H1 (cell line): ENCODE data around the gene HCAR2. TPM values are rescaled to one million over a fixed set of nuclear protein-coding genes. Genes with fewer than 3 reads are reported as not detected.

Experiments used
- CTCF ChIA-PET: fragments of 300-600 bp; sonication (Branson Sonifier 250); formaldehyde crosslinking; loops from one replicate; lab custom pipeline; 2021; ENCODE audit not compliant: partially characterized antibody; lab: Charles Lee
- POLR2A ChIA-PET: fragments of 300-600 bp; sonication (Branson Sonifier 250); formaldehyde crosslinking; loops from one replicate; lab custom pipeline; 2021; ENCODE audit warnings: inconsistent platforms; ENCODE audit not compliant: partially characterized antibody; lab: Charles Lee
- DNase-seq, 2 experiments: peaks; one replicate each; pipeline versions ENCODE4 v3.0.0 to v3.0.0-alpha.2; 2010 to 2022; ENCODE audit warnings: low spot score in 2 of 2, low read depth in 1 of 2, mixed read lengths in 1 of 2
- FAIRE-seq: peaks from 2 replicates; lab custom pipeline; 2011; peaks lifted over from hg19 to GRCh38; lab: Jason Lieb, UNC
- H2AFZ ChIP-seq: 2 replicates; pipeline ENCODE4 v1.8.1; 2012; ENCODE audit warnings: low read length, inconsistent platforms
- H2AK5ac ChIP-seq: 2 replicates; pipeline ENCODE4 v1.6.1; 2013; ENCODE audit warnings: low read depth, low read length
- H2BK120ac ChIP-seq: replicated peaks from 2 replicates; pipeline ENCODE3; 2013; ENCODE audit warnings: low read depth, low read length, inconsistent platforms
- H2BK12ac ChIP-seq: 2 replicates; pipeline ENCODE4 v1.6.1; 2013; ENCODE audit warnings: low read depth, low read length
- H2BK15ac ChIP-seq: 2 replicates; pipeline ENCODE4 v1.6.1; 2013; ENCODE audit warnings: low read length
- H2BK20ac ChIP-seq: 2 replicates; pipeline ENCODE4 v1.6.1; 2013; ENCODE audit warnings: low read length
- H2BK5ac ChIP-seq: 2 replicates; pipeline ENCODE4 v1.6.1; 2013; ENCODE audit warnings: low read depth, low read length
- H3K14ac ChIP-seq: 2 replicates; pipeline ENCODE4 v1.6.1; 2013; ENCODE audit warnings: inconsistent platforms; ENCODE audit not compliant: insufficient read length
- H3K18ac ChIP-seq: 2 replicates; pipeline ENCODE4 v1.6.1; 2013; ENCODE audit warnings: low read length; ENCODE audit errors: extremely low read depth
- H3K23ac ChIP-seq: 2 replicates; pipeline ENCODE4 v1.6.1; 2013; ENCODE audit warnings: inconsistent platforms; ENCODE audit not compliant: insufficient read length
- H3K23me2 ChIP-seq: 2 replicates; pipeline ENCODE4 v1.6.1; 2013; ENCODE audit warnings: low read depth, low read length
- H3K27ac ChIP-seq: 2 replicates; pipeline ENCODE4 v1.6.1; 2011; ENCODE audit warnings: low read depth, low read length, inconsistent platforms
- H3K27me3 ChIP-seq, 4 experiments: replicated peaks in 1 of 4; 1 replicate in 1 of 4; 2 replicates in 3 of 4; pipeline versions ENCODE4 v1.6.1 to v1.8.1; 2011 to 2013; ENCODE audit warnings: low read length in 3 of 4, mild to moderate bottlenecking in 3 of 4, inconsistent platforms in 2 of 4, mixed read lengths in 2 of 4, moderate library complexity in 1 of 4; ENCODE audit not compliant: control insufficient read depth in 3 of 4, insufficient read depth in 3 of 4; ENCODE audit errors: extremely low read depth in 1 of 4
- H3K36me3 ChIP-seq, 4 experiments: 2 replicates each; pipeline versions ENCODE4 v1.6.1 to v1.8.1; 2011 to 2013; ENCODE audit warnings: mild to moderate bottlenecking in 4 of 4, low read length in 3 of 4, moderate library complexity in 2 of 4, control low read depth in 1 of 4, inconsistent platforms in 1 of 4; ENCODE audit not compliant: insufficient read depth in 4 of 4, control insufficient read depth in 2 of 4
- H3K4ac ChIP-seq: replicated peaks from 2 replicates; pipeline ENCODE3; 2013; ENCODE audit warnings: low read length, low read depth, mixed read lengths, inconsistent platforms; ENCODE audit not compliant: insufficient read length
- H3K4me1 ChIP-seq, 4 experiments: replicated peaks in 1 of 4; 1 replicate in 1 of 4; 2 replicates in 3 of 4; pipeline versions ENCODE4 v1.6.1 to v1.8.1; 2011 to 2013; ENCODE audit warnings: low read length in 3 of 4, inconsistent platforms in 2 of 4, mixed read lengths in 1 of 4; ENCODE audit not compliant: insufficient read depth in 4 of 4, control insufficient read depth in 3 of 4
- H3K4me2 ChIP-seq, 2 experiments: 2 replicates each; pipeline versions ENCODE4 v1.6.1 to v1.8.1; 2011 to 2013; ENCODE audit warnings: low read depth in 2 of 2, low read length in 2 of 2, control low read depth in 1 of 2, inconsistent platforms in 1 of 2, mild to moderate bottlenecking in 1 of 2; ENCODE audit not compliant: insufficient read depth in 1 of 2
- H3K4me3 ChIP-seq, 4 experiments: fragments of 200-600, 300-600 bp in 1 of 4; sonication (generic), shearing (Covaris generic), sonication (Bioruptor Twin) in 1 of 4; 2 replicates each; pipeline versions ENCODE4 v1.5.1 to v1.8.1; 2011 to 2016; ENCODE audit warnings: low read length in 4 of 4, low read depth in 3 of 4, control low read depth in 2 of 4, inconsistent platforms in 2 of 4, mild to moderate bottlenecking in 2 of 4, mixed read lengths in 1 of 4, moderate library complexity in 1 of 4; ENCODE audit not compliant: insufficient read depth in 2 of 4; ENCODE audit errors: extremely low read depth in 1 of 4
- H3K56ac ChIP-seq: replicated peaks from 2 replicates; pipeline ENCODE3; 2013; ENCODE audit warnings: low read depth, mild to moderate bottlenecking, mixed read lengths, low read length, inconsistent platforms; ENCODE audit not compliant: insufficient read length
- H3K79me1 ChIP-seq: 2 replicates; pipeline ENCODE4 v1.6.1; 2013; ENCODE audit warnings: low read depth, low read length, control low read depth
- H3K79me2 ChIP-seq, 2 experiments: 2 replicates each; pipeline versions ENCODE4 v1.6.1 to v1.8.1; 2012 to 2013; ENCODE audit warnings: low read length in 2 of 2, mild to moderate bottlenecking in 2 of 2, inconsistent platforms in 1 of 2; ENCODE audit not compliant: insufficient read depth in 2 of 2, control insufficient read depth in 1 of 2
- H3K9ac ChIP-seq, 4 experiments: replicated peaks in 1 of 4; 1 replicate in 1 of 4; 2 replicates in 3 of 4; pipeline versions ENCODE4 v1.6.1 to v1.8.1; 2011 to 2013; ENCODE audit warnings: low read depth in 3 of 4, low read length in 3 of 4, control low read depth in 2 of 4, mild to moderate bottlenecking in 2 of 4, moderate library complexity in 2 of 4, inconsistent platforms in 1 of 4; ENCODE audit errors: extremely low read depth in 1 of 4
- H3K9me3 ChIP-seq, 2 experiments: 2 replicates each; pipeline versions ENCODE4 v1.6.1 to v1.8.1; 2012 to 2013; ENCODE audit warnings: mild to moderate bottlenecking in 2 of 2, moderate library complexity in 2 of 2, control low read depth in 1 of 2, inconsistent platforms in 1 of 2, low read depth in 1 of 2, low read length in 1 of 2, mixed read lengths in 1 of 2; ENCODE audit not compliant: insufficient read depth in 2 of 2
- H4K20me1 ChIP-seq, 2 experiments: replicated peaks in 1 of 2; 2 replicates each; pipeline versions ENCODE3 to v1.8.1; 2011 to 2013; ENCODE audit warnings: inconsistent platforms in 2 of 2, low read length in 2 of 2, mild to moderate bottlenecking in 1 of 2; ENCODE audit not compliant: insufficient read depth in 2 of 2, control insufficient read depth in 1 of 2
- H4K5ac ChIP-seq: 2 replicates; pipeline ENCODE4 v1.6.1; 2013; ENCODE audit warnings: low read length, low read depth, mixed read lengths, inconsistent platforms; ENCODE audit not compliant: insufficient read length
- H4K8ac ChIP-seq: 2 replicates; pipeline ENCODE4 v1.8.0; 2013; ENCODE audit warnings: mild to moderate bottlenecking, moderate library complexity, low read length, inconsistent platforms; ENCODE audit not compliant: insufficient read depth; ENCODE audit errors: extremely low read depth
- H4K91ac ChIP-seq: replicated peaks from 2 replicates; pipeline ENCODE3; 2013; ENCODE audit warnings: low read length, mixed read lengths, inconsistent platforms; ENCODE audit not compliant: insufficient read length
- BRCA1 ChIP-seq: IDR thresholded peaks from 2 replicates; pipeline ENCODE4 v1.6.1; 2012; ENCODE audit warnings: low read depth, low read length, improper control_type of control experiment
- CEBPB ChIP-seq: IDR thresholded peaks from 2 replicates; pipeline ENCODE4 v1.6.1; 2012; ENCODE audit warnings: low read depth, low read length
- FOSL1 ChIP-seq: IDR thresholded peaks from 2 replicates; pipeline ENCODE4 v1.6.1; 2011; ENCODE audit warnings: mild to moderate bottlenecking, low read depth, low read length, moderate library complexity; ENCODE audit not compliant: insufficient read depth
- GTF2F1 ChIP-seq: IDR thresholded peaks from 2 replicates; pipeline ENCODE4 v1.6.1; 2012; ENCODE audit warnings: low read depth, low read length, improper control_type of control experiment, borderline replicate concordance
- MAFK ChIP-seq: IDR thresholded peaks from 2 replicates; pipeline ENCODE4 v1.6.1; 2012; ENCODE audit warnings: low read depth, mild to moderate bottlenecking, improper control_type of control experiment, low read length
- PHF8 ChIP-seq: fragments of 200-600 bp; sonication (generic); conservative IDR thresholded peaks from 2 replicates; pipeline ENCODE4 v1.7.1; 2012; ENCODE audit warnings: low read depth, mild to moderate bottlenecking, inconsistent platforms, low read length, moderate library complexity
- POLR2A ChIP-seq, 2 experiments: IDR thresholded peaks; 1 replicate in 1 of 2; 2 replicates in 1 of 2; pipeline ENCODE4 v1.6.1; 2011; ENCODE audit warnings: low read depth in 2 of 2, low read length in 2 of 2, mild to moderate bottlenecking in 2 of 2; ENCODE audit errors: control extremely low read depth in 1 of 2
- RBBP5 ChIP-seq: IDR thresholded peaks from 2 replicates; pipeline ENCODE4 v1.7.1; 2012; ENCODE audit warnings: low read depth, mild to moderate bottlenecking, inconsistent platforms, low read length, moderate library complexity, borderline replicate concordance
- RNF2 ChIP-seq: fragments of 200-900, 300-1000 bp; sonication (generic); IDR thresholded peaks from 2 replicates; pipeline ENCODE4 v1.7.1; 2016; ENCODE audit warnings: borderline replicate concordance, low read depth, mild to moderate bottlenecking, antibody characterized with exemption, low read length; ENCODE audit not compliant: poor library complexity, severe bottlenecking; ENCODE audit errors: missing control alignments
- RXRA ChIP-seq: IDR thresholded peaks from 2 replicates; pipeline ENCODE4 v1.6.1; 2011; ENCODE audit warnings: low read depth, mild to moderate bottlenecking, low read length, moderate library complexity; ENCODE audit not compliant: insufficient read depth
- SP2 ChIP-seq: IDR thresholded peaks from 2 replicates; pipeline ENCODE4 v1.6.1; 2012; ENCODE audit warnings: mild to moderate bottlenecking, low read length, inconsistent platforms
- TAF1 ChIP-seq: IDR thresholded peaks from 2 replicates; pipeline ENCODE4 v1.6.1; 2011; ENCODE audit warnings: mild to moderate bottlenecking, low read depth, low read length
- TAF7 ChIP-seq: optimal IDR thresholded peaks from 2 replicates; pipeline ENCODE3; 2011; ENCODE audit warnings: low read depth, mild to moderate bottlenecking, inconsistent platforms, low read length, moderate library complexity, borderline replicate concordance
- TCF12 ChIP-seq: IDR thresholded peaks from 2 replicates; pipeline ENCODE4 v1.6.1; 2011; ENCODE audit warnings: low read depth, mild to moderate bottlenecking, low read length
- WGBS, 2 experiments: shearing (Covaris generic) in 1 of 2; methylation state at CpG; one replicate each; pipeline versions ENCODE4 v1.1.6 to v1.1.7; 2013 to 2015; ENCODE audit warnings: low lambda C conversion rate in 2 of 2, mixed read lengths in 2 of 2, inconsistent platforms in 1 of 2, low coverage in 1 of 2, missing lambda C conversion rate in 1 of 2; ENCODE audit not compliant: insufficient replicate concordance in 2 of 2, insufficient coverage in 1 of 2, insufficient read length in 1 of 2; ENCODE audit errors: extremely low coverage in 1 of 2, missing lambda C conversion rate in 1 of 2; 5-methylcytosine and 5-hydroxymethylcytosine counted together
- polyA plus RNA-seq, 7 experiments: library from polyadenylated mRNA; depleted of rRNA in 3 of 7; stranded (reverse) in 5 of 7; unstranded in 2 of 7; fragments of >200 nt in 5 of 7; fragments of 200-250 nt in 2 of 7; gene quantifications; 1 replicate in 5 of 7; 2 replicates in 1 of 7; 4 replicates in 1 of 7; pipeline versions ENCODE4 v1.2.1 to v1.2.3, GENCODE V29; 2011 to 2013; ENCODE audit warnings: missing spikeins in 2 of 7, mixed read lengths in 2 of 7
- total RNA-seq: library from RNA; stranded (reverse); fragmentation: NEBNext Ultra II Directional; extraction: Animal tissue kit (Norgen Biotek cat#: 25700); gene quantifications from 2 replicates; pipeline ENCODE4 v1.2.1, GENCODE V29; 2021

The HCAR2 gene
- total and polyA plus RNA-seq, 2 of the 8 experiments (the other 6 are each of a cell fraction or from before 2014, with no cell fraction given) = not detected

DNA sequence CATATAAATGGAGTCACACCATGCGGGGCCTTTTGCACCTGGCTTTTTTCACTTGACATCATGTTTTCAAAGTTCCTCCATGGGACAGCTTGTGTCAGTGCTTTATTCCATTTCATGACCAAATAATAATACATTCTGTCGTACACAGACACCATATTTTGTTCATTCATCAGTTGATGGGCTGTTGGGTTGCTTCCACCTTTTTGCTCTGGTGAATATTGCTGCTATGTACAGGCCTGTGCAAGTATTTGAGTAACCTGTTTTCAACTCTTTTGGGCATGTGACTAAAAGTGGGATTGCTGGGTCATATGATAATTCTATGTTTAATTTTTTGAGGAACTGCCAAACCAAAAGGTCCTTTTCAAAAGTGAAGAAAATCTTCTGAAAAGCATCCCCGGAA lies 46.9 kb downstream of the HCAR2 start:
- no peak overlapping the region for H3K56ac ChIP-seq
- H3K79me2 ChIP-seq = no peaks in the 10 kb centered on the region
- H2BK15ac ChIP-seq = no peak overlapping the region
- no peak overlapping the region for H2BK12ac ChIP-seq
- H2BK20ac ChIP-seq = no peak overlapping the region
- H3K14ac ChIP-seq = no peak overlapping the region
- no peak overlapping the region for H2AFZ ChIP-seq
- no peak overlapping the region for H4K8ac ChIP-seq
- H2AK5ac ChIP-seq = no peak overlapping the region
- no peak overlapping the region for H3K9ac ChIP-seq
- no peaks in the 10 kb centered on the region; the same call in 1 of the 2 replicates for H3K23me2 ChIP-seq
- H3K4ac ChIP-seq = no peak overlapping the region
- 95% methylated on average over 3 of the region's 3 CpGs; no CpG with 5 or more reads in 1 of the 2 experiments for WGBS, 2 experiments
- no peak overlapping the region for H3K4me2 ChIP-seq
- no peak overlapping the region for H3K23ac ChIP-seq
- ChIA-PET POLR2A (interaction anchor here (1.0 kb wide), 1 partner anchor 9 kb away, joined by 3 read pairs; no protein-coding TSS in a partner anchor), CTCF (interaction anchor here (1.2 to 4.8 kb wide), 2 partner anchors 9 to 18 kb away, joined by 5 to 37 read pairs; no protein-coding TSS in a partner anchor)
- no peaks in the 10 kb centered on the region for H3K4me1 ChIP-seq
- H3K18ac ChIP-seq = no peak overlapping the region
- no peaks in the 10 kb centered on the region for H3K9me3 ChIP-seq
- no peaks in the 10 kb centered on the region for H3K27me3 ChIP-seq
- no peak overlapping the region for H2BK120ac ChIP-seq
- FAIRE-seq = no peak
- no peaks in the 10 kb centered on the region for H3K36me3 ChIP-seq
- no peak overlapping the region for H4K91ac ChIP-seq
- H3K4me3 ChIP-seq = no peak overlapping the region
- H3K27ac ChIP-seq = no peak overlapping the region
- no peak for DNase-seq
- no peaks in the 10 kb centered on the region for H3K79me1 ChIP-seq
- no peak overlapping the region for H2BK5ac ChIP-seq
- H4K20me1 ChIP-seq = no peaks in the 10 kb centered on the region
- no peak overlapping the region for H4K5ac ChIP-seq
- TF ChIP-seq MAFK = no peak
- no peak for TF ChIP-seq SP2
- no peak for TF ChIP-seq CEBPB
- TF ChIP-seq POLR2A (IDR thresholded peaks at IDR 0.05; ENCODE audit: control extremely low read depth in 1 of 2, low read depth in 2 of 2, low read length in 2 of 2) = no peak
- TF ChIP-seq TCF12 = no peak
- no peak for TF ChIP-seq PHF8
- TF ChIP-seq GTF2F1 = no peak
- TF ChIP-seq FOSL1 = no peak
- no peak for TF ChIP-seq TAF1
- no peak for TF ChIP-seq RNF2
- TF ChIP-seq RXRA = no peak
- no peak for TF ChIP-seq BRCA1
- TF ChIP-seq TAF7 = no peak
- no peak for TF ChIP-seq RBBP5
